Prostate gland (tissue), 2 donors: ENCODE measurements around the gene RRAGA.

ENCODE experiments used
- POLR2A ChIP-seq: fragments of 450-650 bp; IDR thresholded peaks from one replicate; pipeline ENCODE4 v1.6.1; 2016; ENCODE audit warnings: antibody characterized with exemption, mild to moderate bottlenecking
- POLR2AphosphoS5 ChIP-seq: sonication (generic); formaldehyde crosslinking; IDR thresholded peaks from one replicate; pipeline ENCODE4 v1.6.1; 2017; ENCODE audit warnings: antibody characterized with exemption
- TF ChIP-seq, protein P1 (sequence below), 4 experiments: fragments of 200-600 bp in 2 of 4; fragments of 450-650 bp in 2 of 4; sonication (generic) in 2 of 4; IDR thresholded peaks; 1 replicate in 3 of 4; 2 replicates in 1 of 4; pipeline ENCODE4 v1.5.1; 2016 to 2019; ENCODE audit warnings: antibody characterized with exemption in 4 of 4, mild to moderate bottlenecking in 2 of 4, moderate library complexity in 2 of 4

GRCh38 chr9:19027825-19028224, 21.4 kb upstream of the RRAGA start:
- TF ChIP-seq, protein P1, sequence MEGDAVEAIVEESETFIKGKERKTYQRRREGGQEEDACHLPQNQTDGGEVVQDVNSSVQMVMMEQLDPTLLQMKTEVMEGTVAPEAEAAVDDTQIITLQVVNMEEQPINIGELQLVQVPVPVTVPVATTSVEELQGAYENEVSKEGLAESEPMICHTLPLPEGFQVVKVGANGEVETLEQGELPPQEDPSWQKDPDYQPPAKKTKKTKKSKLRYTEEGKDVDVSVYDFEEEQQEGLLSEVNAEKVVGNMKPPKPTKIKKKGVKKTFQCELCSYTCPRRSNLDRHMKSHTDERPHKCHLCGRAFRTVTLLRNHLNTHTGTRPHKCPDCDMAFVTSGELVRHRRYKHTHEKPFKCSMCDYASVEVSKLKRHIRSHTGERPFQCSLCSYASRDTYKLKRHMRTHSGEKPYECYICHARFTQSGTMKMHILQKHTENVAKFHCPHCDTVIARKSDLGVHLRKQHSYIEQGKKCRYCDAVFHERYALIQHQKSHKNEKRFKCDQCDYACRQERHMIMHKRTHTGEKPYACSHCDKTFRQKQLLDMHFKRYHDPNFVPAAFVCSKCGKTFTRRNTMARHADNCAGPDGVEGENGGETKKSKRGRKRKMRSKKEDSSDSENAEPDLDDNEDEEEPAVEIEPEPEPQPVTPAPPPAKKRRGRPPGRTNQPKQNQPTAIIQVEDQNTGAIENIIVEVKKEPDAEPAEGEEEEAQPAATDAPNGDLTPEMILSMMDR (IDR thresholded peaks at IDR 0.05) = no peak
- TF ChIP-seq POLR2AphosphoS5 = no peak
- TF ChIP-seq POLR2A = no peak
